ENCODE results near the gene DRD4. TPM values are rescaled to one million over a fixed set of nuclear protein-coding genes. Genes with fewer than 3 reads are reported as not detected.
"Not testable (repeated sequence)": the region's sequence is repeated elsewhere in the genome, so short reads cannot be mapped to it uniquely, and the experiment has no call there.

The DRD4 gene
- total RNA-seq, 1 donor from 2014 or later: 0.97 TPM

- DNase-seq (ENCODE audit: low spot score): no peak
- Histone ChIP-seq H3K36me3 (peaks cover 2% of the 10 kb centered on the region), H3K4me3 (no peak overlapping the region), H3K27ac (peak overlapping the region; percentile 20), H3K4me2 (no peak overlapping the region), H4K20me1 (ENCODE audit: low read depth) (peaks cover 8% of the 10 kb centered on the region), H2AFZ (replicated peaks) (no peak overlapping the region), H3K27me3 (no peaks in the 10 kb centered on the region), H3K9ac (no peak overlapping the region), H3K9me3 (ENCODE audit: low read depth) (no peaks in the 10 kb centered on the region), H3F3A (ENCODE audit: low read depth) (peaks cover 10% of the 10 kb centered on the region), H3K4me1 (no peaks in the 10 kb centered on the region), H3K79me2 (ENCODE audit: low read depth) (no peaks in the 10 kb centered on the region)
- peaks cover 4% of the 10 kb centered on the region for H3K36me3 Mint-ChIP-seq
- peaks cover 4% of the 10 kb centered on the region for H3K27me3 Mint-ChIP-seq (ENCODE audit: insufficient read depth, low read depth)
- no peaks in the 10 kb centered on the region for H3K9me3 Mint-ChIP-seq
- no peaks in the 10 kb centered on the region for H3K4me1 Mint-ChIP-seq
- TF ChIP-seq EZH2 (IDR thresholded peaks at IDR 0.05) (no peak), CTCF (IDR thresholded peaks at IDR 0.05) (no peak), EZH2phosphoT487 (IDR thresholded peaks at IDR 0.05) (no peak)
- H3K27ac Mint-ChIP-seq: no peak overlapping the region
- H3K4me3 Mint-ChIP-seq: no peak overlapping the region
Observed at GRCh38 chr11:646214-646613, 9.1 kb downstream of the DRD4 start.

DNA sequence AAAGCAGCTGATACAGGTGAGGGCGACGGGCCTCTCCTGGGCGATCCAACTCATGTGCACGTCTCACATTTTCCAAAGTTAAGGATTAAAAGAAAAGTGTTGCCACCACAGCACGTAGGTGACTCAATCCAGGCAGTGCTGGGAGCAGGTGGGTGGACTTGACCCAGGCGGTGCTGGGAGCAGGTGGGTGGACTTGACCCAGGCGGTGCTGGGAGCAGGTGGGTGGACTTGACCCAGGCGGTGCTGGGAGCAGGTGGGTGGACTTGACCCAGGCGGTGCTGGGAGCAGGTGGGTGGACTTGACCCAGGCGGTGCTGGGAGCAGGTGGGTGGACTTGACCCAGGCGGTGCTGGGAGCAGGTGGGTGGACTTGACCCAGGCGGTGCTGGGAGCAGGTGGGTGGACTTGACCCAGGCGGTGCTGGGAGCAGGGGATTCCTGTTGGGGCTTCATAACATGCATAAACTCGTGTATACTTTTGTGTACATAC is 10.6 kb downstream of the DRD4 start:
- H4K20me1 ChIP-seq (ENCODE audit: low read depth); H3K4me2 ChIP-seq; H3K9ac ChIP-seq; H3K27me3 Mint-ChIP-seq (ENCODE audit: insufficient read depth, low read depth); H2AFZ ChIP-seq (replicated peaks); H3K9me3 Mint-ChIP-seq; H3K36me3 ChIP-seq; H3K36me3 Mint-ChIP-seq; H3K27me3 ChIP-seq; H3K4me3 Mint-ChIP-seq; H3K4me1 ChIP-seq; H3K27ac Mint-ChIP-seq; H3K4me1 Mint-ChIP-seq; H3F3A ChIP-seq (ENCODE audit: low read depth); H3K9me3 ChIP-seq (ENCODE audit: low read depth); H3K4me3 ChIP-seq; H3K79me2 ChIP-seq (ENCODE audit: low read depth); H3K27ac ChIP-seq; DNase-seq (ENCODE audit: low spot score): not testable (repeated sequence)

- Histone ChIP-seq H3K4me1 (no peaks in the 10 kb centered on the region), H3K27ac (no peak overlapping the region), H3K79me2 (ENCODE audit: low read depth) (no peaks in the 10 kb centered on the region), H3K4me2 (no peak overlapping the region), H3K9me3 (ENCODE audit: low read depth) (no peaks in the 10 kb centered on the region), H3K27me3 (no peaks in the 10 kb centered on the region), H2AFZ (replicated peaks) (no peak overlapping the region), H3K9ac (no peak overlapping the region), H3F3A (ENCODE audit: low read depth) (no peaks in the 10 kb centered on the region), H3K36me3 (peaks cover 10% of the 10 kb centered on the region), H3K4me3 (no peak overlapping the region), H4K20me1 (ENCODE audit: low read depth) (no peaks in the 10 kb centered on the region)
- H3K27ac Mint-ChIP-seq: no peak overlapping the region
- TF ChIP-seq CTCF (IDR thresholded peaks at IDR 0.05) (no peak), EZH2phosphoT487 (IDR thresholded peaks at IDR 0.05) (no peak), EZH2 (IDR thresholded peaks at IDR 0.05) (no peak)
- H3K9me3 Mint-ChIP-seq: no peaks in the 10 kb centered on the region
- no peak overlapping the region for H3K4me3 Mint-ChIP-seq
- H3K4me1 Mint-ChIP-seq: no peaks in the 10 kb centered on the region
- peaks cover 15% of the 10 kb centered on the region for H3K36me3 Mint-ChIP-seq
- no peak for DNase-seq (ENCODE audit: low spot score)
- no peaks in the 10 kb centered on the region for H3K27me3 Mint-ChIP-seq (ENCODE audit: insufficient read depth, low read depth)
Observed at GRCh38 chr11:650482-650881, 13.4 kb downstream of the DRD4 start.

GRCh38 chr11:653136-653535 is 16.1 kb downstream of the DRD4 start:
- H3K4me1 Mint-ChIP-seq; H3K27ac ChIP-seq; H3K4me3 Mint-ChIP-seq; H2AFZ ChIP-seq (replicated peaks); H3K4me3 ChIP-seq; H3K36me3 ChIP-seq; H3K4me2 ChIP-seq; H4K20me1 ChIP-seq (ENCODE audit: low read depth); H3K79me2 ChIP-seq (ENCODE audit: low read depth); H3K9me3 ChIP-seq (ENCODE audit: low read depth); H3K9ac ChIP-seq; H3F3A ChIP-seq (ENCODE audit: low read depth); H3K27me3 Mint-ChIP-seq (ENCODE audit: insufficient read depth, low read depth); H3K9me3 Mint-ChIP-seq; H3K27me3 ChIP-seq; DNase-seq (ENCODE audit: low spot score); H3K27ac Mint-ChIP-seq; H3K4me1 ChIP-seq: not testable (repeated sequence)
- H3K36me3 Mint-ChIP-seq: peaks cover 17% of the 10 kb centered on the region
